KMS-11 (cell line): ENCODE results near the gene SLIT1.

Experiments used
- H2AFZ ChIP-seq: fragments of 200-600 bp; sonication (generic); 2 replicates; pipeline ENCODE4 v1.6.1; 2016; ENCODE audit warnings: antibody characterized with exemption, mixed run types, low read depth
- H3K27ac ChIP-seq: fragments of 200-600 bp; sonication (generic); 2 replicates; pipeline ENCODE4 v1.6.1; 2016; ENCODE audit warnings: mild to moderate bottlenecking, mixed run types
- H3K27me3 ChIP-seq: fragments of 200-600 bp; sonication (generic); 2 replicates; pipeline ENCODE4 v1.6.1; 2017; ENCODE audit warnings: mild to moderate bottlenecking, low read depth, mixed run types, moderate library complexity; ENCODE audit not compliant: insufficient read depth
- H3K36me3 ChIP-seq: fragments of 200-600 bp; sonication (generic); 2 replicates; pipeline ENCODE4 v1.6.1; 2017; ENCODE audit warnings: mild to moderate bottlenecking, mixed run types; ENCODE audit not compliant: insufficient read depth
- H3K4me1 ChIP-seq: fragments of 200-600 bp; sonication (generic); 2 replicates; pipeline ENCODE4 v1.6.1; 2016; ENCODE audit warnings: mild to moderate bottlenecking, low read depth, mixed run types; ENCODE audit not compliant: poor library complexity, severe bottlenecking
- H3K4me2 ChIP-seq: fragments of 200-600 bp; sonication (generic); 2 replicates; pipeline ENCODE4 v1.7.0; 2016; ENCODE audit warnings: mild to moderate bottlenecking, mixed run types
- H3K4me3 ChIP-seq: fragments of 200-600 bp; sonication (generic); IDR thresholded peaks from 2 replicates; pipeline ENCODE4 v1.6.1; 2017; ENCODE audit warnings: low read depth, low read length, mixed read lengths; ENCODE audit not compliant: insufficient read depth
- H3K79me2 ChIP-seq: fragments of 200-600 bp; sonication (generic); 2 replicates; pipeline ENCODE4 v1.6.1; 2016; ENCODE audit warnings: low read depth, mixed run types; ENCODE audit not compliant: insufficient read depth
- H3K9ac ChIP-seq: fragments of 200-600 bp; sonication (generic); 2 replicates; pipeline ENCODE4 v1.6.1; 2016; ENCODE audit warnings: mild to moderate bottlenecking, mixed run types
- H4K20me1 ChIP-seq: fragments of 200-600 bp; sonication (generic); 2 replicates; pipeline ENCODE4 v1.6.1; 2016; ENCODE audit warnings: mild to moderate bottlenecking, mixed run types; ENCODE audit not compliant: insufficient read depth
- TF ChIP-seq, protein P1 (sequence below): fragments of 200-600 bp; sonication (generic); conservative IDR thresholded peaks from 2 replicates; pipeline ENCODE4 v1.6.1; 2017; ENCODE audit warnings: low read depth, mild to moderate bottlenecking, antibody characterized with exemption, low read length, moderate library complexity, mixed read lengths

SLIT1 gene

GRCh38 chr10:97109547-97109946, 76.2 kb downstream of the SLIT1 start:
- no peak overlapping the region for H3K4me2 ChIP-seq
- H2AFZ ChIP-seq: no peak overlapping the region
- H3K4me1 ChIP-seq: no peaks in the 10 kb centered on the region
- no peak overlapping the region for H3K9ac ChIP-seq
- TF ChIP-seq, protein P1, sequence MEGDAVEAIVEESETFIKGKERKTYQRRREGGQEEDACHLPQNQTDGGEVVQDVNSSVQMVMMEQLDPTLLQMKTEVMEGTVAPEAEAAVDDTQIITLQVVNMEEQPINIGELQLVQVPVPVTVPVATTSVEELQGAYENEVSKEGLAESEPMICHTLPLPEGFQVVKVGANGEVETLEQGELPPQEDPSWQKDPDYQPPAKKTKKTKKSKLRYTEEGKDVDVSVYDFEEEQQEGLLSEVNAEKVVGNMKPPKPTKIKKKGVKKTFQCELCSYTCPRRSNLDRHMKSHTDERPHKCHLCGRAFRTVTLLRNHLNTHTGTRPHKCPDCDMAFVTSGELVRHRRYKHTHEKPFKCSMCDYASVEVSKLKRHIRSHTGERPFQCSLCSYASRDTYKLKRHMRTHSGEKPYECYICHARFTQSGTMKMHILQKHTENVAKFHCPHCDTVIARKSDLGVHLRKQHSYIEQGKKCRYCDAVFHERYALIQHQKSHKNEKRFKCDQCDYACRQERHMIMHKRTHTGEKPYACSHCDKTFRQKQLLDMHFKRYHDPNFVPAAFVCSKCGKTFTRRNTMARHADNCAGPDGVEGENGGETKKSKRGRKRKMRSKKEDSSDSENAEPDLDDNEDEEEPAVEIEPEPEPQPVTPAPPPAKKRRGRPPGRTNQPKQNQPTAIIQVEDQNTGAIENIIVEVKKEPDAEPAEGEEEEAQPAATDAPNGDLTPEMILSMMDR: no peak
- H3K4me3 ChIP-seq: no peak overlapping the region
- no peak overlapping the region for H3K27ac ChIP-seq
- H3K79me2 ChIP-seq: no peaks in the 10 kb centered on the region; the same call in 1 of the 2 replicates
- no peaks in the 10 kb centered on the region for H3K36me3 ChIP-seq
- H3K27me3 ChIP-seq: no peaks in the 10 kb centered on the region
- no peaks in the 10 kb centered on the region for H4K20me1 ChIP-seq

DNA sequence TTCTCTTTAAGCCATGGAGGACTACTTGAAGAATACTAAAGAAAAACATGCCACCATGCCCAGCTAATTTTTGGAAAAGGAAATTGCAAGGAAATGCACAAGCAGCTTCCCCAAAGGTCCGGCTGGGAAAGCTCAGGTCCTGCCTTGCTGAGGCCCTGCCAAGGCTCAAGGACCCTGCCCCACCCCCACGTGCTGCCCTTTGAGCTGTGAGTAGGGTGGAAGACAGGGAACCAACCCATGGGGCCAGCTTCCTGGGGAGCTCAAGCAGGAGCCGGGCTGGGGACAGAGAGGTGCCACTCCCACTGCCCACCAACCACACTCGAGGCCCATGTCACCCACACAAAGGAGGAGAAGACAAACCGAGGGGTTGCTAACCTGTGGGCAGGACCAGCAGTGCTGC, 78.2 kb downstream of the SLIT1 start:
- no peak overlapping the region for H3K4me2 ChIP-seq
- TF ChIP-seq, protein P1: no peak
- no peaks in the 10 kb centered on the region for H3K27me3 ChIP-seq
- H2AFZ ChIP-seq: no peak overlapping the region
- no peaks in the 10 kb centered on the region for H3K36me3 ChIP-seq
- H3K4me3 ChIP-seq: no peak overlapping the region
- H3K79me2 ChIP-seq: no peaks in the 10 kb centered on the region; the same call in 1 of the 2 replicates
- no peaks in the 10 kb centered on the region for H4K20me1 ChIP-seq
- no peaks in the 10 kb centered on the region for H3K4me1 ChIP-seq
- no peak overlapping the region for H3K27ac ChIP-seq
- no peak overlapping the region for H3K9ac ChIP-seq

DNA sequence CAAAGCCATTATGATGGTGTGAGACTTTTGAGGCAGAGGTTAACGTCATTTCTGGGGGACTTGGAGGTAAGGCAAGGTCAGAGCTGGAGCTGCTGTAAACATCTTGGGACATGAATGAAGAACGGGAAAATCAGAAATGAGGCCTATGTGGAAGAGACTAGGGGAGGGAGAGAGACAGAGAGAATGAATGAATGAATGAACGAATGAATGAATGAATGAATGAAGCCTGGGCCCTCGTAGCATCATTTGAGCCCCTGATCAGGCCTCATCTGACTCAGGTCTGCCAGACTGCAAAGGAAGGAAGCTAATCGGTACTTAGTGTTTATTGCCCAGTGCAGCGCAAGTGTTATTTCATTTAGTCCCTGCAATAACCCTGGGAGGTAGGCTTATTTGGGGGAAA, 79.6 kb downstream of the SLIT1 start:
- Histone ChIP-seq H3K4me1 (no peaks in the 10 kb centered on the region), H3K27me3 (no peaks in the 10 kb centered on the region), H3K9ac (no peak overlapping the region), H2AFZ (no peak overlapping the region), H3K36me3 (no peaks in the 10 kb centered on the region), H4K20me1 (no peaks in the 10 kb centered on the region), H3K4me3 (no peak overlapping the region), H3K4me2 (no peak overlapping the region), H3K79me2 (no peaks in the 10 kb centered on the region; the same call in 1 of the 2 replicates), H3K27ac (no peak overlapping the region)
- TF ChIP-seq, protein P1: no peak

- H3K36me3 ChIP-seq: no peaks in the 10 kb centered on the region
- H4K20me1 ChIP-seq: no peaks in the 10 kb centered on the region
- H3K27me3 ChIP-seq: no peaks in the 10 kb centered on the region
- no peak overlapping the region for H2AFZ ChIP-seq
- H3K79me2 ChIP-seq: no peaks in the 10 kb centered on the region; the same call in 1 of the 2 replicates
- no peak overlapping the region for H3K9ac ChIP-seq
- H3K4me3 ChIP-seq: no peak overlapping the region
- TF ChIP-seq, protein P1: no peak
- H3K4me1 ChIP-seq: no peaks in the 10 kb centered on the region
- no peak overlapping the region for H3K27ac ChIP-seq
- H3K4me2 ChIP-seq: no peak overlapping the region
Measured at GRCh38 chr10:97105303-97105702, 80.5 kb downstream of the SLIT1 start.
